K562 (cell line): ENCODE results near the gene PPM1D. TPM values are rescaled to one million over a fixed set of nuclear protein-coding genes. Genes with fewer than 3 reads are reported as not detected.

ENCODE experiments used
- ATAC-seq: fragments of 200-7000 bp; cut with Tn5 transposase; 3 replicates; pipeline ENCODE4 v1.9.1; 2020; ENCODE audit warnings: moderate library complexity
- BruUV-seq: library from RNA; stranded (reverse); fragments of 400-500 nt; replicated peaks from 2 replicates; lab custom pipeline; 2021; lab: Mats Ljungman, UMichigan
- CTCF ChIA-PET: fragments of 300-600 bp; formaldehyde crosslinking; extraction: SDS; loops from one replicate; lab custom pipeline; 2021; ENCODE audit warnings: low intra/inter-chr PET ratio; lab: Yijun Ruan, JAX
- POLR2A ChIA-PET: fragments of 300-600, 350-650 bp; sonication (Branson Sonifier 250); formaldehyde crosslinking; extraction: SDS; loops from one replicate; lab custom pipeline; 2021; ENCODE audit warnings: antibody characterized with exemption, inconsistent platforms; lab: Yijun Ruan, JAX
- DNase-seq, 4 experiments: peaks; one replicate each; pipeline versions ENCODE4 v3.0.0 to v3.0.0-alpha.2; 2011 to 2018; ENCODE audit warnings: low spot score in 3 of 4, mixed read lengths in 3 of 4; ENCODE audit errors: extremely low read depth in 1 of 4
- FAIRE-seq: peaks from 2 replicates; lab custom pipeline; 2011; peaks lifted over from hg19 to GRCh38; lab: Jason Lieb, UNC
- H2AFZ ChIP-seq: 2 replicates; pipeline ENCODE4 v1.6.0; 2011; ENCODE audit warnings: low read depth, low read length, control low read depth, inconsistent platforms
- H3K27ac ChIP-seq: fragments of 200-600 bp; 3 replicates; pipeline ENCODE4 v1.8.0; 2011; ENCODE audit warnings: low read depth, mild to moderate bottlenecking, control low read depth, inconsistent platforms, low read length, moderate library complexity, mixed read lengths; ENCODE audit errors: extremely low read depth
- H3K27me3 ChIP-seq, 2 experiments: fragments of 300-600 bp in 1 of 2; 2 replicates in 1 of 2; 3 replicates in 1 of 2; pipeline versions ENCODE4 v1.6.0 to v1.8.0; 2011; ENCODE audit warnings: inconsistent platforms in 2 of 2, low read length in 2 of 2, mild to moderate bottlenecking in 1 of 2, mixed read lengths in 1 of 2, moderate library complexity in 1 of 2; ENCODE audit not compliant: control insufficient read depth in 2 of 2, insufficient read depth in 2 of 2
- H3K36me3 ChIP-seq: fragments of 300-600 bp; 3 replicates; pipeline ENCODE4 v1.8.0; 2011; ENCODE audit warnings: mild to moderate bottlenecking, low read length, inconsistent platforms; ENCODE audit not compliant: control insufficient read depth, insufficient read depth
- H3K4me1 ChIP-seq, 2 experiments: fragments of 200-600 bp in 1 of 2; replicated peaks in 1 of 2; 2 replicates in 1 of 2; 3 replicates in 1 of 2; pipeline versions ENCODE4 v1.5.1 to v1.8.0; 2011; ENCODE audit warnings: inconsistent platforms in 2 of 2, low read length in 2 of 2, mild to moderate bottlenecking in 1 of 2, mixed read lengths in 1 of 2, moderate library complexity in 1 of 2; ENCODE audit not compliant: control insufficient read depth in 2 of 2, insufficient read depth in 2 of 2
- H3K4me2 ChIP-seq: 2 replicates; pipeline ENCODE4 v1.6.1; 2011; ENCODE audit warnings: low read length, control low read depth, inconsistent platforms, mixed read lengths; ENCODE audit not compliant: insufficient read depth
- H3K4me3 ChIP-seq: fragments of 200-600 bp; sonication (generic), shearing (Covaris generic); 2 replicates; pipeline ENCODE4 v1.5.1; 2016; ENCODE audit warnings: control low read depth, inconsistent platforms
- H3K79me2 ChIP-seq: fragments of 200-600 bp; 3 replicates; pipeline ENCODE4 v1.8.0; 2011; ENCODE audit warnings: low read length, inconsistent platforms; ENCODE audit not compliant: control insufficient read depth, insufficient read depth
- H3K9ac ChIP-seq, 2 experiments: 2 replicates each; pipeline versions ENCODE4 v1.6.0 to v1.6.1; 2011; ENCODE audit warnings: low read depth in 2 of 2, low read length in 2 of 2, control low read depth in 1 of 2, inconsistent platforms in 1 of 2, mild to moderate bottlenecking in 1 of 2, mixed read lengths in 1 of 2; ENCODE audit not compliant: insufficient read depth in 1 of 2
- H3K9me1 ChIP-seq: one replicate; pipeline ENCODE4 v1.6.0; 2011; ENCODE audit warnings: inconsistent platforms, mild to moderate bottlenecking, low read length, moderate library complexity; ENCODE audit not compliant: control insufficient read depth, insufficient read depth
- H3K9me3 ChIP-seq: replicated peaks from 2 replicates; pipeline ENCODE4 v1.5.1; 2011; ENCODE audit warnings: low read depth, low read length, inconsistent platforms; ENCODE audit not compliant: control insufficient read depth, insufficient read depth
- H4K20me1 ChIP-seq: replicated peaks from 2 replicates; pipeline ENCODE4 v1.6.1; 2011; ENCODE audit warnings: low read length, inconsistent platforms, mixed read lengths; ENCODE audit not compliant: control insufficient read depth, insufficient read depth
- PRPF4 ChIP-seq: fragments of 200-400 bp; formaldehyde crosslinking; IDR thresholded peaks from one replicate; pipeline ENCODE4 v1.6.1; 2017; ENCODE audit warnings: low read length, low read depth, mild to moderate bottlenecking; ENCODE audit not compliant: insufficient read depth, poor library complexity, severe bottlenecking
- ZBTB11 ChIP-seq, 3 experiments: fragments of 200-800 bp in 1 of 3; fragments of 250-450 bp in 1 of 3; fragments of 450-650 bp in 1 of 3; sonication (Bioruptor Pico) in 1 of 3; sonication (Bioruptor generic) in 1 of 3; formaldehyde crosslinking in 1 of 3; IDR thresholded peaks; 2 replicates each; pipeline versions ENCODE4 v1.6.1 to v1.8.0; 2016 to 2022; ENCODE audit warnings: mild to moderate bottlenecking in 2 of 3, missing genetic modification characterization in 2 of 3, missing compliant biosample characterization in 1 of 3, moderate library complexity in 1 of 3
- in situ Hi-C: fragments of 300-500 bp; cut with MboI; formaldehyde crosslinking; loops from 4 replicates; pipeline ENCODE4 v1.15.0; 2018; ENCODE audit warnings: inconsistent platforms, mixed read lengths
- intact Hi-C: fragments of 100-400 bp; cut with micrococcal nuclease; formaldehyde crosslinking; loops from 2 replicates; pipeline ENCODE4 v1.14.2; 2022
- polyA plus RNA-seq, 8 experiments: library from polyadenylated mRNA; depleted of rRNA in 4 of 8; stranded (reverse) in 5 of 8; unstranded in 3 of 8; fragments of >200 nt; fragmentation: Nextera tagmentation in 2 of 8; fragmentation: Illumina TruSeq in 1 of 8; extraction: Ambion mirVana in 2 of 8; extraction: Trizol in 1 of 8; gene quantifications; 2 replicates each; pipeline versions ENCODE4 v1.2.1 to v1.2.3, GENCODE V29; 2011 to 2014; ENCODE audit warnings: inconsistent platforms in 1 of 8, missing spikeins in 1 of 8
- total RNA-seq, 7 experiments: library from RNA; depleted of rRNA in 6 of 7; stranded (reverse); fragments of >200 nt in 6 of 7; fragmentation: Illumina TruSeq in 2 of 7; extraction: Trizol in 2 of 7; gene quantifications; 2 replicates each; pipeline versions ENCODE4 v1.2.1 to v1.2.3, GENCODE V29; 2011 to 2021; ENCODE audit warnings: low replicate concordance in 1 of 7

The PPM1D gene
- total and polyA plus RNA-seq, 9 of the 15 experiments (the other 6 are each of a cell fraction or from before 2014, with no cell fraction given): 2.1 to 19.0 (median 7.8) TPM

- H3K4me3 ChIP-seq: no peak overlapping the region
- H3K9me1 ChIP-seq: no peaks in the 10 kb centered on the region
- no peak for FAIRE-seq
- BruUV-seq: no TSS peak
- CTCF ChIA-PET: no interaction called here
- peaks cover 0 to 8% of the 10 kb centered on the region in 2 experiments; a peak in 3 of 5 replicates for H3K4me1 ChIP-seq
- no peaks in the 10 kb centered on the region; the same call in 2 of the 3 replicates for H3K36me3 ChIP-seq
- no peak overlapping the region for H3K4me2 ChIP-seq
- no peaks in the 10 kb centered on the region for H3K27me3 ChIP-seq
- no peaks in the 10 kb centered on the region for H3K9me3 ChIP-seq
- no peaks in the 10 kb centered on the region; the same call in 1 of the 2 replicates for H4K20me1 ChIP-seq
- peaks cover 97% of the 10 kb centered on the region for H3K79me2 ChIP-seq
- no peak overlapping the region for H3K9ac ChIP-seq
- DNase-seq: no peak
- TF ChIP-seq PRPF4 (no peak), ZBTB11 (CRISPR knock-in tag; IDR thresholded peaks at IDR 0.05) (peak in 1 of 3 experiments; percentile 88; a peak in 2 of 6 replicates)
- H3K27ac ChIP-seq: no peak overlapping the region
- no peak for ATAC-seq
- H2AFZ ChIP-seq: no peak overlapping the region
- in situ Hi-C loops: no loop called here
- intact Hi-C loops: no loop called here
- POLR2A ChIA-PET: interaction anchor here (0.6 to 1.3 kb wide), 3 partner anchors 31 to 136 kb away, joined by 3 read pairs; no protein-coding TSS in a partner anchor
Observed at GRCh38 chr17:60606036-60606435, 6.0 kb downstream of the PPM1D start.
